IMR-90 (cell line): Measurements from ENCODE around the gene AKAP9. TPM values are rescaled to one million over a fixed set of nuclear protein-coding genes. Genes with fewer than 3 reads are reported as not detected.

ENCODE experiments used
- ATAC-seq: fragments of 200-7000 bp; cut with Tn5 transposase; 2 replicates; pipeline ENCODE4 v1.9.1; 2020; ENCODE audit warnings: low read depth, mild to moderate bottlenecking, moderate library complexity
- Bru-seq: library from RNA; stranded (reverse); fragments of 400-500 nt; gene quantifications from one replicate; lab custom pipeline; 2021; lab: Mats Ljungman, UMichigan
- BruChase-seq, 2 experiments: library from RNA; stranded (reverse); fragments of 400-500 nt; gene quantifications; one replicate each; lab custom pipeline; 2021; lab: Mats Ljungman, UMichigan
- BruUV-seq: library from RNA; stranded (reverse); fragments of 400-500 nt; replicated peaks from 2 replicates; lab custom pipeline; 2021; lab: Mats Ljungman, UMichigan
- CTCF ChIA-PET: fragments of 300-600 bp; formaldehyde crosslinking; extraction: SDS; loops from one replicate; lab custom pipeline; 2021; ENCODE audit warnings: antibody characterized with exemption; lab: Yijun Ruan, JAX
- POLR2A ChIA-PET: fragments of 300-600 bp; sonication (Branson Sonifier 250); formaldehyde crosslinking; loops from one replicate; lab custom pipeline; 2022; ENCODE audit warnings: antibody characterized with exemption; ENCODE audit not compliant: unreplicated experiment; lab: Charles Lee
- DNase-seq: peaks from one replicate; pipeline ENCODE4 v3.0.0; 2013
- H2AFZ ChIP-seq: replicated peaks from 2 replicates; pipeline ENCODE3; 2013; ENCODE audit warnings: low read length, mild to moderate bottlenecking; ENCODE audit not compliant: poor library complexity
- H2AK5ac ChIP-seq: 2 replicates; pipeline ENCODE4 v1.6.1; 2013; ENCODE audit warnings: low read depth, low read length, inconsistent platforms
- H2AK9ac ChIP-seq: replicated peaks from 2 replicates; pipeline ENCODE3; 2013; ENCODE audit warnings: mild to moderate bottlenecking, low read depth, low read length, moderate library complexity; ENCODE audit not compliant: poor library complexity
- H2BK120ac ChIP-seq: 2 replicates; pipeline ENCODE4 v1.6.1; 2013; ENCODE audit warnings: low read depth, low read length, inconsistent platforms
- H2BK15ac ChIP-seq: 3 replicates; pipeline ENCODE4 v1.6.1; 2013; ENCODE audit warnings: low read depth, low read length, inconsistent platforms
- H2BK20ac ChIP-seq: 2 replicates; pipeline ENCODE4 v1.6.1; 2013; ENCODE audit warnings: low read depth, mild to moderate bottlenecking, inconsistent platforms, low read length, moderate library complexity
- H2BK5ac ChIP-seq: 2 replicates; pipeline ENCODE4 v1.6.1; 2013; ENCODE audit warnings: mild to moderate bottlenecking, low read depth, low read length, inconsistent platforms; ENCODE audit not compliant: poor library complexity, severe bottlenecking
- H3K14ac ChIP-seq: replicated peaks from 2 replicates; pipeline ENCODE4 v1.6.1; 2013; ENCODE audit warnings: low read depth, low read length, inconsistent platforms
- H3K18ac ChIP-seq: 2 replicates; pipeline ENCODE4 v1.6.1; 2013; ENCODE audit warnings: low read depth, low read length, control low read depth
- H3K23ac ChIP-seq: 2 replicates; pipeline ENCODE4 v1.6.1; 2013; ENCODE audit warnings: low read depth, low read length, inconsistent platforms
- H3K27ac ChIP-seq: 2 replicates; pipeline ENCODE4 v1.5.1; 2013; ENCODE audit warnings: mild to moderate bottlenecking, control low read depth, low read length; ENCODE audit not compliant: insufficient read depth
- H3K27me3 ChIP-seq: 2 replicates; pipeline ENCODE4 v1.6.1; 2013; ENCODE audit warnings: low read length; ENCODE audit not compliant: control insufficient read depth, insufficient read depth
- H3K36me3 ChIP-seq: 2 replicates; pipeline ENCODE4 v1.6.1; 2013; ENCODE audit warnings: low read length, mixed read lengths; ENCODE audit not compliant: control insufficient read depth, insufficient read depth
- H3K4ac ChIP-seq: 2 replicates; pipeline ENCODE4 v1.6.1; 2013; ENCODE audit warnings: low read depth, low read length, inconsistent platforms
- H3K4me1 ChIP-seq: 2 replicates; pipeline ENCODE4 v1.6.1; 2013; ENCODE audit warnings: low read length, mixed read lengths; ENCODE audit not compliant: control insufficient read depth, insufficient read depth
- H3K4me2 ChIP-seq: 2 replicates; pipeline ENCODE4 v1.6.1; 2013; ENCODE audit warnings: low read depth, mild to moderate bottlenecking, control low read depth, low read length, moderate library complexity
- H3K4me3 ChIP-seq: 2 replicates; pipeline ENCODE4 v1.5.1; 2013; ENCODE audit warnings: low read depth, mild to moderate bottlenecking, control low read depth, low read length, moderate library complexity; ENCODE audit not compliant: insufficient read depth
- H3K56ac ChIP-seq: 2 replicates; pipeline ENCODE4 v1.6.1; 2013; ENCODE audit warnings: low read length, inconsistent platforms; ENCODE audit not compliant: insufficient read depth; ENCODE audit errors: extremely low read depth
- H3K79me1 ChIP-seq, 2 experiments: 2 replicates each; pipeline ENCODE4 v1.6.1; 2013; ENCODE audit warnings: low read length in 2 of 2, inconsistent platforms in 1 of 2, low read depth in 1 of 2
- H3K9ac ChIP-seq: 2 replicates; pipeline ENCODE4 v1.6.1; 2013; ENCODE audit warnings: low read depth, low read length, control low read depth
- H3K9me1 ChIP-seq: 2 replicates; pipeline ENCODE4 v1.6.1; 2013; ENCODE audit warnings: low read length, inconsistent platforms; ENCODE audit not compliant: insufficient read depth
- H3K9me3 ChIP-seq: 2 replicates; pipeline ENCODE4 v1.6.1; 2013; ENCODE audit warnings: low read length; ENCODE audit not compliant: control insufficient read depth, insufficient read depth
- H4K20me1 ChIP-seq: 2 replicates; pipeline ENCODE4 v1.6.1; 2013; ENCODE audit warnings: low read length, inconsistent platforms; ENCODE audit not compliant: insufficient read depth
- H4K5ac ChIP-seq: 2 replicates; pipeline ENCODE4 v1.6.1; 2013; ENCODE audit warnings: mild to moderate bottlenecking, low read depth, low read length, control low read depth
- H4K8ac ChIP-seq, 2 experiments: 2 replicates each; pipeline ENCODE4 v1.6.1; 2013; ENCODE audit warnings: low read depth in 2 of 2, low read length in 2 of 2, control low read depth in 1 of 2, inconsistent platforms in 1 of 2
- H4K91ac ChIP-seq: 2 replicates; pipeline ENCODE4 v1.6.1; 2013; ENCODE audit warnings: low read depth, low read length, inconsistent platforms; ENCODE audit not compliant: insufficient read depth
- CEBPB ChIP-seq: IDR thresholded peaks from 2 replicates; pipeline ENCODE4 v1.6.1; 2012; ENCODE audit warnings: low read depth, low read length, improper control_type of control experiment
- CHD1 ChIP-seq: IDR thresholded peaks from 2 replicates; pipeline ENCODE4 v1.6.1; 2012; ENCODE audit warnings: low read depth, low read length, improper control_type of control experiment
- MAFK ChIP-seq: IDR thresholded peaks from 2 replicates; pipeline ENCODE4 v1.6.1; 2012; ENCODE audit warnings: low read depth, low read length, improper control_type of control experiment
- MAZ ChIP-seq: IDR thresholded peaks from 2 replicates; pipeline ENCODE4 v1.6.1; 2012; ENCODE audit warnings: low read depth, mild to moderate bottlenecking, low read length, improper control_type of control experiment, moderate library complexity, borderline replicate concordance
- MXI1 ChIP-seq: IDR thresholded peaks from 2 replicates; pipeline ENCODE4 v1.6.1; 2012; ENCODE audit warnings: low read depth, mild to moderate bottlenecking, low read length, moderate library complexity, borderline replicate concordance
- NFE2L2 ChIP-seq: fragments of 150-350 bp; IDR thresholded peaks from 2 replicates; pipeline ENCODE4 v1.6.1; 2016; ENCODE audit warnings: low read depth, mild to moderate bottlenecking, low read length
- POLR2A ChIP-seq: IDR thresholded peaks from 2 replicates; pipeline ENCODE4 v1.6.1; 2012; ENCODE audit warnings: mild to moderate bottlenecking, low read depth, low read length
- RFX5 ChIP-seq: IDR thresholded peaks from 2 replicates; pipeline ENCODE4 v1.8.0; 2012; ENCODE audit warnings: low read depth, mild to moderate bottlenecking, low read length, moderate library complexity
- WGBS, 2 experiments: methylation state at CpG; one replicate each; pipeline versions ENCODE4 v1.1.5 to v1.1.7; 2013; ENCODE audit warnings: missing lambda C conversion rate in 2 of 2; ENCODE audit not compliant: insufficient read length in 1 of 2; ENCODE audit errors: extremely low coverage in 2 of 2; 5-methylcytosine and 5-hydroxymethylcytosine counted together
- dilution Hi-C: fragments of 300-500 bp; cut with HindIII; formaldehyde crosslinking; loops from one replicate; pipeline ENCODE4 v1.14.3; 2018; ENCODE audit warnings: low sequenced_read_pairs; ENCODE audit not compliant: unreplicated experiment
- in situ Hi-C: fragments of 300-500 bp; cut with MboI; formaldehyde crosslinking; loops from 3 replicates; pipeline ENCODE4 v1.14.3; 2019; ENCODE audit warnings: low sequenced_read_pairs, inconsistent platforms, mixed read lengths
- intact Hi-C: fragments of 100-400 bp; cut with micrococcal nuclease; formaldehyde crosslinking; loops from 2 replicates; pipeline ENCODE4 v1.10.0; 2022
- long read RNA-seq: library from polyadenylated mRNA; unstranded; transcript quantifications from one replicate; pipeline ENCODE4 v2.0.0, GENCODE V29; 2021; ENCODE audit not compliant: unreplicated experiment
- polyA plus RNA-seq, 3 experiments: library from polyadenylated mRNA; depleted of rRNA; stranded (reverse); fragments of >200 nt; gene quantifications; 2 replicates each; pipeline ENCODE4 v1.2.3, GENCODE V29; 2012; ENCODE audit warnings: low replicate concordance in 1 of 3
- total RNA-seq: library from RNA; depleted of rRNA; stranded (reverse); fragments of >200 nt; gene quantifications from 2 replicates; pipeline ENCODE4 v1.2.3, GENCODE V29; 2012; rRNA removed

Gene AKAP9
- total RNA-seq (25.3 and 49.4 TPM in 2 replicates), polyA plus RNA-seq (2012; rRNA removed) (8.7 and 9.7 TPM in 2 replicates), Bru-seq, nascent RNA (percentile 80 among the genes with signal in this experiment), BruChase-seq, experiment 1, labeled RNA remaining after a 6-hour chase (percentile 75 among the genes with signal in this experiment), BruChase-seq, experiment 2, labeled RNA remaining after a 2-hour chase (percentile 81 among the genes with signal in this experiment)
- polyA plus RNA-seq (2012; cell fraction: cytosol; rRNA removed) = 0.78 and 0.89 TPM in 2 replicates
- polyA plus RNA-seq (2012; cell fraction: nucleus; rRNA removed; ENCODE audit: low replicate concordance) = 6.7 and 40.2 TPM in 2 replicates
- long read RNA-seq, partial matches to known transcripts = 22 of 26 reads
- long read RNA-seq, other reads (novel, unspliced or antisense) = 1 of 26 reads

GRCh38 chr7:91940572-91941341 lies at the start of gene AKAP9:
Gene AKAP9 (plus strand): TSS chr7:91940862. CDS start chr7:91941100, 238 bp downstream.
- peaks cover 7% of the 10 kb centered on the region; the same call in 1 of the 2 replicates for H4K20me1 ChIP-seq
- H2BK5ac ChIP-seq = peak within 1 kb of the TSS; percentile 92
- ATAC-seq = peak; percentile 86
- no peaks in the 10 kb centered on the region for H3K9me3 ChIP-seq
- H3K4ac ChIP-seq = peak within 1 kb of the TSS; percentile 77
- WGBS, 2 experiments = 3% methylated on average over 6 of the region's 59 CpGs; no CpG with 5 or more reads in 1 of the 2 experiments
- peak within 1 kb of the TSS; percentile 90; the same call in 2 of the 3 replicates for H2BK15ac ChIP-seq
- H3K79me1 ChIP-seq = peaks cover 0 to 41% of the 10 kb centered on the region in 2 experiments; a peak in 2 of 4 replicates
- H3K18ac ChIP-seq = peak within 1 kb of the TSS; percentile 65
- POLR2A ChIA-PET = no interaction called here
- peak within 1 kb of the TSS; percentile 72 for H3K56ac ChIP-seq
- peak within 1 kb of the TSS; percentile 78 for H4K91ac ChIP-seq
- intact Hi-C loops (loop anchor here (2.0 to 10.0 kb wide), 5 partner anchors 60 to 856 kb away; partner anchors contain the start of genes FZD1, GATAD1 and MTERF1), dilution Hi-C loops (no loop called here), in situ Hi-C loops (no loop called here)
- H3K9ac ChIP-seq = peak within 1 kb of the TSS; percentile 98
- no peaks in the 10 kb centered on the region for H3K9me1 ChIP-seq
- peak within 1 kb of the TSS; percentile 98 for H3K27ac ChIP-seq
- peak within 1 kb of the TSS; percentile 98 for H2AFZ ChIP-seq
- H4K8ac ChIP-seq = peak within 1 kb of the TSS; percentile 61 to 87
- H3K27me3 ChIP-seq = no peaks in the 10 kb centered on the region
- DNase-seq = peak; percentile 57
- H3K14ac ChIP-seq = peak within 1 kb of the TSS; percentile 92
- peak within 1 kb of the TSS; percentile 93 for H2AK9ac ChIP-seq
- peak within 1 kb of the TSS; percentile 95 for H3K4me2 ChIP-seq
- BruUV-seq = no TSS peak
- peak within 1 kb of the TSS; percentile 80 for H3K4me3 ChIP-seq
- H3K36me3 ChIP-seq = no peaks in the 10 kb centered on the region
- TF ChIP-seq MAFK (no peak), CHD1 (no peak), NFE2L2 (no peak), MAZ (peak; percentile 61; the same call in 1 of the 2 replicates), RFX5 (no peak), POLR2A (peak; percentile 70; the same call in 1 of the 2 replicates), CEBPB (no peak), MXI1 (peak; percentile 39; the same call in 1 of the 2 replicates)
- H2AK5ac ChIP-seq = peak within 1 kb of the TSS; percentile 42; the same call in 1 of the 2 replicates
- peak within 1 kb of the TSS; percentile 73 for H4K5ac ChIP-seq
- CTCF ChIA-PET = interaction anchor here (0.8 kb wide), 1 partner anchor 110 kb away, joined by 3 read pairs; no protein-coding TSS in a partner anchor
- peak within 1 kb of the TSS; percentile 94 for H3K23ac ChIP-seq
- H2BK20ac ChIP-seq = no peak within 1 kb of the TSS
- H2BK120ac ChIP-seq = peak within 1 kb of the TSS; percentile 82
- peaks cover 2% of the 10 kb centered on the region; the same call in 1 of the 2 replicates for H3K4me1 ChIP-seq
